Lower lobe of right lung (tissue), 2 donors: ENCODE data around the gene NTM. TPM values are rescaled to one million over a fixed set of nuclear protein-coding genes. Genes with fewer than 3 reads are reported as not detected.

ENCODE experiments used
- ATAC-seq, 2 donors: fragments of 200-7000 bp; cut with Tn5 transposase; one replicate each; pipeline ENCODE4 v1.9.1; 2020 to 2022; ENCODE audit warnings: mild to moderate bottlenecking in 2 of 2, moderate library complexity in 2 of 2
- DNase-seq: peaks from one replicate; pipeline ENCODE4 v3.0.0-alpha.2; 2020
- H3K27ac ChIP-seq: fragments of 200-600 bp; one replicate; pipeline ENCODE4 v1.8.0; 2022
- H3K27me3 ChIP-seq: fragments of 200-600 bp; one replicate; pipeline ENCODE4 v1.8.0; 2022; ENCODE audit warnings: low read depth
- H3K36me3 ChIP-seq: fragments of 200-600 bp; one replicate; pipeline ENCODE4 v1.8.0; 2022; ENCODE audit warnings: mild to moderate bottlenecking
- H3K4me1 ChIP-seq: fragments of 200-600 bp; one replicate; pipeline ENCODE4 v1.8.0; 2022
- H3K4me3 ChIP-seq: fragments of 200-600 bp; one replicate; pipeline ENCODE4 v1.8.0; 2022; ENCODE audit warnings: mild to moderate bottlenecking
- H3K9me3 ChIP-seq: fragments of 200-600 bp; one replicate; pipeline ENCODE4 v1.8.0; 2022
- intact Hi-C: fragments of 100-400 bp; cut with DNase I; formaldehyde crosslinking; loops from one replicate; pipeline ENCODE4 v1.11.0; 2022
- total RNA-seq: library from RNA; stranded (reverse); fragmentation: NEBNext Ultra II Directional; extraction: Animal tissue kit (Norgen Biotek cat#: 25700); gene quantifications from one replicate; pipeline ENCODE4 v1.2.1, GENCODE V29; 2021
- TF ChIP-seq, protein P1 (sequence below): fragments of 200-600 bp; IDR thresholded peaks from one replicate; pipeline ENCODE4 v1.8.0; 2022; ENCODE audit warnings: antibody characterized with exemption, mild to moderate bottlenecking
- donor health status: DM: no; HTN: yes; CAD: no; lungs with severe emphysema.

NTM gene
- total RNA-seq, 1 donor from 2014 or later = 2.3 TPM

- Histone ChIP-seq H3K4me3 (no peak overlapping the region), H3K36me3 (no peaks in the 10 kb centered on the region), H3K4me1 (no peaks in the 10 kb centered on the region), H3K27ac (no peak overlapping the region), H3K9me3 (no peaks in the 10 kb centered on the region), H3K27me3 (no peaks in the 10 kb centered on the region)
- ATAC-seq (peak; percentile 79 to 80), DNase-seq (no peak)
- TF ChIP-seq, protein P1, sequence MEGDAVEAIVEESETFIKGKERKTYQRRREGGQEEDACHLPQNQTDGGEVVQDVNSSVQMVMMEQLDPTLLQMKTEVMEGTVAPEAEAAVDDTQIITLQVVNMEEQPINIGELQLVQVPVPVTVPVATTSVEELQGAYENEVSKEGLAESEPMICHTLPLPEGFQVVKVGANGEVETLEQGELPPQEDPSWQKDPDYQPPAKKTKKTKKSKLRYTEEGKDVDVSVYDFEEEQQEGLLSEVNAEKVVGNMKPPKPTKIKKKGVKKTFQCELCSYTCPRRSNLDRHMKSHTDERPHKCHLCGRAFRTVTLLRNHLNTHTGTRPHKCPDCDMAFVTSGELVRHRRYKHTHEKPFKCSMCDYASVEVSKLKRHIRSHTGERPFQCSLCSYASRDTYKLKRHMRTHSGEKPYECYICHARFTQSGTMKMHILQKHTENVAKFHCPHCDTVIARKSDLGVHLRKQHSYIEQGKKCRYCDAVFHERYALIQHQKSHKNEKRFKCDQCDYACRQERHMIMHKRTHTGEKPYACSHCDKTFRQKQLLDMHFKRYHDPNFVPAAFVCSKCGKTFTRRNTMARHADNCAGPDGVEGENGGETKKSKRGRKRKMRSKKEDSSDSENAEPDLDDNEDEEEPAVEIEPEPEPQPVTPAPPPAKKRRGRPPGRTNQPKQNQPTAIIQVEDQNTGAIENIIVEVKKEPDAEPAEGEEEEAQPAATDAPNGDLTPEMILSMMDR = peak; percentile 48
- intact Hi-C loops = no loop called here
These were observed 37.7 kb downstream of the NTM start for GRCh38 chr11:131408025-131408640.

DNA sequence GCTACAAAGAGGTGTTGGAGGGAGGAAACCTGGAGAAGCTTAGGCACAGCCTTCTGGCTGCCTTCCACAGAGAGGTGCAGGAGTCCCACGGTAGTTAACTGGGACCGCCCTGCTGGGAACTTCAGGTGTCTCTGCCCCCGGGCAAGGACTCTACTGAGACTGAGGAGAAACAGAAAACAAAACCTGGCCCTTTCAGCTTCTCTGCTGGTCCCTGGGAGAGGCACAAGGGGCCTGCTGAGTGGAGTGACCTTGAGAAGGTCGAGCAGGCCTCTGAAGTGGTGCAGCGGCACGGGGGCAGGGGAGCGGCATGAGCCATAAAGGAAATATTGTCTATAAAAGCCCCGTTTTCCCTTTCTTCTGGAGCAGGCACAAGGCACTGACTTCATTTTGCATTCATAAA, 38.9 kb downstream of the NTM start:
- Histone ChIP-seq H3K9me3 (no peaks in the 10 kb centered on the region), H3K27me3 (no peaks in the 10 kb centered on the region), H3K4me3 (no peak overlapping the region), H3K27ac (no peak overlapping the region), H3K36me3 (no peaks in the 10 kb centered on the region), H3K4me1 (no peaks in the 10 kb centered on the region)
- intact Hi-C loops = no loop called here
- DNase-seq (no peak), ATAC-seq (no peak)
- TF ChIP-seq, protein P1 = no peak

GRCh38 chr11:131411636-131412035, 41.2 kb downstream of the NTM start:
- H3K36me3 ChIP-seq = no peaks in the 10 kb centered on the region
- H3K27me3 ChIP-seq = no peaks in the 10 kb centered on the region
- H3K9me3 ChIP-seq = no peaks in the 10 kb centered on the region
- no peaks in the 10 kb centered on the region for H3K4me1 ChIP-seq
- no peak for DNase-seq
- intact Hi-C loops = no loop called here
- TF ChIP-seq, protein P1 = no peak
- ATAC-seq = no peak
- H3K4me3 ChIP-seq = no peak overlapping the region
- H3K27ac ChIP-seq = no peak overlapping the region

- DNase-seq (no peak), ATAC-seq (no peak)
- Histone ChIP-seq H3K27me3 (no peaks in the 10 kb centered on the region), H3K4me1 (no peaks in the 10 kb centered on the region), H3K27ac (no peak overlapping the region), H3K4me3 (no peak overlapping the region), H3K9me3 (no peaks in the 10 kb centered on the region), H3K36me3 (no peaks in the 10 kb centered on the region)
- TF ChIP-seq, protein P1 = no peak
- intact Hi-C loops = no loop called here
These were observed 41.6 kb downstream of the NTM start for GRCh38 chr11:131412061-131412460.

DNA sequence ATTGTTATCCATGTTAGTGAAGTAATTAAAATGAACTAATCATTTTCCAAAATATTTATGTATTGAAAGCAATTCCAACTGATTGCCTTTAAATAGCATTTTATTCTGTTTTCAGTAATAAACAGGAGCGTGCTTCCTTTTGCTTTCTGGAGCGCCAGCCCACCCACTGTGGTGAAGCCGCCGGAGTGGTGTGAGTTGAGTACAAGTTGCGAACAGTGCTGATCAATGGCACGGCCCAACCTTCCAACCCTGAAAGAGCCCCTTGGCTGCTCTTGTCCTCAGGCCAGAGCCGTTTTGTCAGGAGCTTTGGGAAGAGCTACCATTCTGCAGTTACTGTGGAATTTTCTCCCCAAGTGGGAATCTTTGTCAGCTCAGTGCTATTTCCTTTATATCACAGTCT, 42.8 kb downstream of the NTM start:
- H3K27me3 ChIP-seq = no peaks in the 10 kb centered on the region
- H3K4me3 ChIP-seq = no peak overlapping the region
- ATAC-seq (no peak), DNase-seq (no peak)
- TF ChIP-seq, protein P1 = no peak
- intact Hi-C loops = no loop called here
- H3K36me3 ChIP-seq = no peaks in the 10 kb centered on the region
- H3K9me3 ChIP-seq = no peaks in the 10 kb centered on the region
- no peak overlapping the region for H3K27ac ChIP-seq
- H3K4me1 ChIP-seq = no peaks in the 10 kb centered on the region

- no peak overlapping the region for H3K4me3 ChIP-seq
- H3K27me3 ChIP-seq = no peaks in the 10 kb centered on the region
- no peaks in the 10 kb centered on the region for H3K36me3 ChIP-seq
- H3K4me1 ChIP-seq = no peaks in the 10 kb centered on the region
- no peak overlapping the region for H3K27ac ChIP-seq
- ATAC-seq (no peak), DNase-seq (no peak)
- intact Hi-C loops = no loop called here
- TF ChIP-seq, protein P1 = no peak
- H3K9me3 ChIP-seq = no peaks in the 10 kb centered on the region
These were observed 47.8 kb downstream of the NTM start for GRCh38 chr11:131418189-131418588.
